SIG-M5 (cell line): ENCODE measurements around the gene ITGB3.
A peak's percentile ranks its signal among the peaks of the same experiment; 100 is the strongest.
"Not testable (repeated sequence)": the region's sequence is repeated elsewhere in the genome, so short reads cannot be mapped to it uniquely, and the experiment has no call there.

Source experiments
- DNase-seq: peaks from one replicate; lab custom pipeline; 2025; lab: John Stamatoyannopoulos, UW

Gene ITGB3

DNA sequence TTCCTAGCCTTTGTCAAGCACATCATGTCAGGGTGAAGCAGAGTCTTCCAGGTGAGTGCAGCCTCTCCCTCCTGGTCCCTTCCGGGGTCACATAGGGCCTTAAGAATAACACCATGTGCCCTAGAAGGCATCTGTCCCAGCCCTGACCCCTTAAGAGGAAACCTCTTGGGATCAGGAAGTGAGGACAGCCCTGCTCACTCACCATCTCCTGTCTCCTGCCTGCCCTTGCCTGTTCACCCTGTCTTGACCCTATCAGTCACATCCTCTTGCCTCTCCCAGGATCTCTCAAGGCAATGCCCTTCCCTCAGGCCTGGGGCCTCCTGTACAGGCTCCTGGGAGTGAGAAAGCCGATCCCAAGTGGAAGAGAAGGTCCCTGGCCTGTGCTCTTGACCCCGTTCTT lies 30.6 kb upstream of the ITGB3 start:
- no peak for DNase-seq

DNA sequence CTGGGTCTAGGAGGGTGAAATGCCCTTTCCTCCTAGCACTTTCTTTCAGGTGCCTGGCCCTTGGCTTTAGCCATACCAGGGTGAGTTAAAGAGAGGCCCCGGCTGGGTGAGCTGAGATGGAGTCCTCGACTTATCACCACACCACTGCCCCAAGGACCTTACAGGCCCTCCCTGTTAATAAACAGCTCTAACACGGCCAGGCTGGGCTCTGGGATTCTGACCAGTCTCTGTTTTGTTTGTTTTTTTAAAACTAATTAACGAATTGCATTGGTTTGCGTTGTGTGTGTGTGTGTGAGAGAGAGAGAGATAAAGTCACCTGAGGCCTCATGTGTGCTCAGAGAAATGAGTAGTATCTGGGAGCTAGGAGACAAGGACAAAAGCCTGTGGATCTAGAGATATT lies 30.2 kb upstream of the ITGB3 start:
- no peak for DNase-seq

DNA sequence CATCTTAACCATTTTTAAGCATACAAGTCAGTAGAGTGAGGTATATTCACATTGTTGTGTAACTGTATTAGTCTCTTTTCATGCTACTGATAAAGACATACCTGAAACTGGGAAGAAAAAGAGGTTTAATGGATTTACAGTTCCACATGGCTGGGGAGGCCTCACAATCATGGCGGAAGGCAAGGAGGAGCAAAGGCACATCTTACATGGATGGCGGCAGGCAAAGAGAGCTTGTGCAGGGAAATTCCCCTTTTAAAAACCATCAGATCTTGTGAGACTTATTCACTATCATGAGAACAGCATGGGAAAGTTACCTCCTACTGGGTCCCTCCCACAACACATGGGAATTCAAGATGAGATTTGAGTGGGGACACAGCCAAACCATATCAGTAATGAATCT lies 29.6 kb upstream of the ITGB3 start:
- DNase-seq = not testable (repeated sequence)

DNA sequence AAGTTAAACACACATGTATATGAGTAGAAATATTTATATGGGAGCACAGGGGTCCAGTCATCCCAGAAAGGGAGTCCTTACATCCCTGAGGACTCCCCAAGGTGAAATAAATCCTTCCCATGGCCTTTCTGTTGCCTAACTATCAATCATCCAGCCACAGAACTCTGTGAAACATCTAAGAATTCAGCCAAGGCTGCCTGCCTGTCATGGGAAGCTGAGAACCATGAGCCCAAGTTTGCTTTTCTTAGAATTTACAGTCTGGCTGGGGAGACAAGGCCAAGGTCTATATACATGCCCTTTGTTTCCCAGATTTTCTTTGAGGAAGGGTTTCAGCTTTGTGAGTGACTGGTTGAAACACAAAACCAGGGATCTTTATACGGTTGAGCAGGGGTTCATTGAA lies 28.7 kb upstream of the ITGB3 start:
- no peak for DNase-seq

DNA sequence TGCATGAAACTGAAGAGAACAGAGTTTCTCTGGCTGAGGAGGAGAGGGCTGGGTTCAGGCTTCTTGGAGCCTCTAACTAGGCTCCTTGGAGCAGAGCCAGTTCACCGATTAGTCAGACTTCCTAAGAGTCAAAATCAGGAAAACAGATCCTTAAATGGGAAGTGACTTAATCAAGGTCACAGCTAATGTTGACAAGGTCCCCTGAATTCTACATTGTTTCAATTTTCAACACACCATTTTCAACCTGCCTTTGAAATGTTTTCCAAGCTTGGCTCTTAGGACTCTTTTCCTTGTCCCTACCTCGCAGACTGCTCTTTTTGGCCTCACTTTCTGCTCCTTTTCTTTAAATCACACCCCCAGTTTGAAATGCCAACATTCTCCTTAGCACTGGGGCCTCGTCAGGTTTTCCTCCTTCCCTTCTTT lies 28.2 kb upstream of the ITGB3 start:
- DNase-seq = no peak

DNA sequence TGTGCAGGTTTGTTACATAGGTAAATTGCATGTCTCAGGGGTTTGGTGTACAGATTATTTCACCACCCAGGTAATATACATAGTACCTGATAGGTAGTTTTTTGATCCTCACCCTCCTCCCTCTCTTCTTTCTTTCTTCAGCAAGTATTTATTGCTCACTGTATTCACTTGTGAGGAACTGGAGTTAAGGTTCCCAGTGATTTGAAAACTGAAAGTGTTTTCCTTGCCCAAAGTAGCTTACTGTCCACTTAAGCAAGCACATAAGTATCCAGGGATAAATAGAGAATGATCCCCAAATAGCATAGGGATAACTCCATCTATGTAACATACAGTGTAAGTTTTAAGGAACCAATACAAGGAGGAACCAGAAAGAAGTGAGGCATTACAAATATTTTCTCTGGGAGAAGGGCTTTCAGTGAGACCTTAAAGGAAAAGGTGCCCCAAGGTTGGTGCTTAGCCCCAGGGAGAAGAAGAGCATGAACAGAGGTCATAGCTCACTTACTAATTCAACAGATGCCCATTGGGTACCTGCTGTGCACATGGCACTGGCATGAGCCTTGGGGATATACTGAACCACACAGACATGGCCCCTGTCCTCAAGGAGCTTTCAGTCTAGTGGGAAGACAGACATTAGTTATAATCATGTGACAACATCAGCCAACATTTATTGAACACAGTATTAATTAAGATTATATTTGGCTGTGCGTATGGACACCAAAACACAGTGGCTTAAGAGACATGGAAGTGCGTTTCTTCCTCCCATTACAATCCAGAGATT lies 27.5 kb upstream of the ITGB3 start:
- no peak for DNase-seq

DNA sequence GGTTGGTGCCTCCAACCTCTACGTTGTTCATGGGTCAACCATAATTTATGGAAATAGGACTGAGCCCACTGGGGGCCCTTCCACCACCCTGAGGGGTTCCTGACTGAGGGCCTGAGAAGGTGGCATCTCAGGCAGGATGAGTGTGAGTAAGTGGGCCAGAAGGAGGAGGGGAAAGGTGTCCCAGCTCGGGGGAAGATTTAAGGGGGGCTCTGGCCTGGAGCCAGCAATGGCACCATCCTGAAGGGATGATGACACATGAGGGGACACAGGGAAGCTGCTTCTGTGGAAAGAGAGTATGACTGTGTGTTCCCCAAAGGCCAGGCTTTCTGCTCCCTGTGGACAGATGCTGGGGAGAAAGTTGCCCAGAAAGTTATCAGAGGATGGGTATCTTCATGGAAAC lies 25.8 kb upstream of the ITGB3 start:
- no peak for DNase-seq

DNA sequence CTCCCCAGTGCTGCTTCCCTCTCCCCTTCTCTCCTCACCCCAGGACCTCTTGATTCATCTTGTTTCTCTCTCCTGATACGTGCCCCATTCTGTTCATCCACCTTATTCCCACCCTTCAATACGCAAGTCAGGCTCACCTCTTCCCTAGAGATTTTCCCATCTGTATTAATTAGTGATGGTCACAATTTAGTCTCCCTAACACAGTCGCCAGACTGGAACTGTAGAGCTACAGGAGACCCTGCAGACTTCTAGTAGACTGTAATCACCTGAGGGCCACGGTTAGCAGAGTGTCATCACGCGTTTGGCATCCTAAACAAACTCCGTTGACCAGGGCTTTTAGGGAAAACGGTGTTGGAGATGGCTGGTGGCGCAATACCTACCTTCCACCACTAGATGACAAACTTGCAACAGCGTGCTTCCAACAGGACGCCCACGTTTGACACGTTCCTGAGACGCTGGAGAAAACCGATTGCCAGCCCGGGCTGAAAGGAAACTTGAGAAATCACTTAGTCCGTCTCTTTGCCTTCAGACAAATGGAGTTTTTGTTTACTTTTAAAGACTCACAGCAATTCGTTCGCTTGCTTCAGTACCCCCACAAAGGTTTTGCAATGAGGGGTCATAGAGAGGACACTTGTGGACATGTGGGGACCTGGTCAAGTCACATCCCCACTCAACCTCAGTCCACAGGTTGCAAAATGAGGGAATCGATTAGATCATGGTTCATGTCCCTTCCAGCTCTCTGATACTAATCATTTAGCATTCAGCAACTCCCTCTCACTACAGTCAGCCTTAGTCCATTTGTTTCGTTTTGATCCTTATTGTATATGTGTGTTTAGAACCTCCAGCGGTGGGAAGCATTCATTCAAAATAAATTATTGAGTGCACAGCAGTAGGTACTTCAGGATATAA lies 23.8 kb upstream of the ITGB3 start:
- peak; percentile 32 for DNase-seq

DNA sequence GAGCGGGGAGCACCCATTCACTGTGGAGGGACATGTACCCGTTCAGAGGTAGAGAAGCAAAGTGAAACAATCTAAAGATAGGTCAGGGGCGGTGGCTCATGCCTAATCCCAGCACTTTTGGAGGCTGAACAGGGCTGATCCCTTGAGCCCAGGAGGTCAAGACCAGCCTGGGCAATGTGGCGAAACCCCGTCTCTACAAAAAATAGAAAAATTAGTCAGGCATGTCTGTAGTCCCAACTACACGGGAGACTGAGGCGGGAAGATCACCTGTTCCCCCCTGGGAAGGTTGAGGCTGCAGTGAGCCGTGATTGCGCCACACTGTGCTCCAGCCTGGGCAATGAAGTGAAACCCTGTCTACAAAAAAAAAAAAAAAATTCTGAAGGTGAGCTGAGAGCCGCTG lies 22.8 kb upstream of the ITGB3 start:
- DNase-seq = no peak

DNA sequence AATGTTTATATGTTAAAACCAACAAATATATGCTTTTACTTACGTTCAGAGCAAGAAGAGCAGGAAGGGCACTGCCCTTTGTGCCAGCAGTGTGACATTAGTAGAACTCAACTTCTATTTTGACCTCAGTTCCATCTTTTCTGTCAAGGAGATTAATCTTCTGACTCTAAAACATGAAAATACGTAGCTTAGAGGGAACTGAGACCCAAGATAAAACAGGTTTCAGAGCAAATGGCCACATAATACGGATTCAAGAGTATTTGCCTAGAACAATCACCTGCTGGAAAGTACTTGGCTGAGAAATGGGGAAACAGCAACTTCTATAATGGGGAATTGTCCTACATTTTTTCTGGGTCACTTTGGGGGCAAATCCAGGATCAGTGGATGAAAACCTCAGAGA lies 22.3 kb upstream of the ITGB3 start:
- no peak for DNase-seq

DNA sequence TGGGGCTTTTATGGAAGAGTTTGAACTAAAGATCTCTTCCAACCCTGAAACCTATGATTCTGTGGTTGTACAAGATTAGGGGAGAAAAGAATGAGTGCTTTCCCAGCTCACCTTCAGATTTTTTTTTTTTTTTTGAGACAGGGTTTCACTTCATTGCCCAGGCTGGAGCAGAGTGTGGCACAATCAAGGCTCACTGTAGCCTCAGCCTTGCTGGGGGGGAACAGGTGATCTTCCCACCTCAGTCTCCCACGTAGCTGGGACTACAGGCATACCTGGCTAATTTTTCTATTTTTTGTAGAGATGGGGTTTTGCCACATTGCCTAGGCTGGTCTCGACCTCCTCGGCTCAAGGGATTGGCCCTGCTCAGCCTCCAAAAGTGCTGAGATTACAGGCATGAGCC lies 21.8 kb upstream of the ITGB3 start:
- DNase-seq = no peak

DNA sequence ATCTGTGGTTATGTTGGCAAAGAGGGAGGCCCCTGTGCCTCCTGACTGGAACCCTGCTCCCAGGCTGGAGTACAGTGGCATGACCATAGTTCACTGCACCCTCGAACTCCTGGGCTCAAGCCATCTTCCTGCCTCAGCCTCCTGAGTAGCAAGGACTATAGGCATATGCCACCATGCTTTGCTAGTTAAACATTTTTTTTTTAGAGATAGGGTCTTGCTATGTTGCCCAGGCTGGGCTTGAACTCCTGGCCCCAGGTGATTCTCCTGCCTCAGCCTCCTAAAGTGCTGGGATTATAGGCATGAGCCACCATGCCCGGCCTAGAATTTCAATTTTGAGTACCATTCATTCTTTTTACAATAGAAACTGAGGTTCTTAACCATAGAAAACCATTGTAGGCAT lies 21.2 kb upstream of the ITGB3 start:
- DNase-seq = no peak

DNA sequence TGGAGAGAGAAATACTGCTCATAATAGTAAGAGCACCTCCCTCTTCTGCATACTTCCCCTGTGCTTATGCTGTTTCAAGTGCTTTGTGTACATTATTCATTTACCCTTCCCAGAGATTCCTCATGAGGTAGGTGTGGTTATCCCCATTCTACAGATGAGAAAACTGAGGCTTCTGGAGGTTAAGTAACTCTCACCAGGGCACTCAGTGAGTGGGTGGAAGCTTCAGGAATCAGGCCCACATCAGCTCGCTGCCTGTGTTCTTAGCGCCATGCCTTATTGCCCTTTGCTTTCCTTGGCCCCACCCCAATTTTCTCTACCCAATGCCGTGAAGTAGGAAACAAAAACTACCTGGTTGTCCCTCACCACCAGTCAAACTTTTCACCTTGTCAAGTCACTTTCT lies 18.1 kb upstream of the ITGB3 start:
- DNase-seq = no peak

DNA sequence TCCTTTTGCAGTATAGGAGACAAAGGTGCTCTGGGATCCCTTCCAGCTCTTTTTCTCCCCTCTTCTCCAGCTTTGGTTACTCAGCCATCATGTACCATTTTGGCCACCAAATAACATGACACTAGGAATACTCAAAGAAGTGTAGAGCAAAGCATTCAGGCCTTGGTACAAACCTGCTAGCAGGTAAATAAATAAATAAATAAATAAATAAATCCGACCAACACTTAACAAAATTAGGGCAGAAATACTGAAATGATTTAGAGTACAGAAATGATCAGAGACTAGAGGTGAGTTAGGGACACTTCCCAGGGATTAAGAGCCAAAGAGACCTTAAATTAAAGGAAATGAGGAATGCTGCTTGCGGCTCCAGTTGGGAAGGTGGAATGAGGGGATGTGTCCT lies 17.7 kb upstream of the ITGB3 start:
- DNase-seq = no peak

DNA sequence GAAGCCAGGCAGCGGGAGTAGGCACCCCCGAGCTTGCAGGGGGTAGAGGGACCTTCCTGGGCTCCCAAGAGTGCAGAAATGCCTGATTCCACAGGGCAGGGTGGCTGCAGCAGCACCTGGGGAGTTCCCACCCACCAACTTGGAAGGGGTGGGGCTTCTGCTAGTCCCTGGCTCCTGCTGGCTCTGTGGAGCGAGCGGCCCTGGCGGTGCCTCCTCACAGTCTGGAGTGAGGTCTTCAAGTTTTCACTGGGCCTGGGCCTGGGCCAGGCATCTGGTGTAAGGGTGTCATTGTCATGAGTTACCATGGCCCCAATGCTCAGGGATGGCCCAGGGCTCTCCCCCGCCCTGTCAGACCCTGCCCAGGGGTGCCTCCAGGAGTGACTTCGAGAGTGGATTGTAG lies 15.8 kb upstream of the ITGB3 start:
- DNase-seq = no peak

DNA sequence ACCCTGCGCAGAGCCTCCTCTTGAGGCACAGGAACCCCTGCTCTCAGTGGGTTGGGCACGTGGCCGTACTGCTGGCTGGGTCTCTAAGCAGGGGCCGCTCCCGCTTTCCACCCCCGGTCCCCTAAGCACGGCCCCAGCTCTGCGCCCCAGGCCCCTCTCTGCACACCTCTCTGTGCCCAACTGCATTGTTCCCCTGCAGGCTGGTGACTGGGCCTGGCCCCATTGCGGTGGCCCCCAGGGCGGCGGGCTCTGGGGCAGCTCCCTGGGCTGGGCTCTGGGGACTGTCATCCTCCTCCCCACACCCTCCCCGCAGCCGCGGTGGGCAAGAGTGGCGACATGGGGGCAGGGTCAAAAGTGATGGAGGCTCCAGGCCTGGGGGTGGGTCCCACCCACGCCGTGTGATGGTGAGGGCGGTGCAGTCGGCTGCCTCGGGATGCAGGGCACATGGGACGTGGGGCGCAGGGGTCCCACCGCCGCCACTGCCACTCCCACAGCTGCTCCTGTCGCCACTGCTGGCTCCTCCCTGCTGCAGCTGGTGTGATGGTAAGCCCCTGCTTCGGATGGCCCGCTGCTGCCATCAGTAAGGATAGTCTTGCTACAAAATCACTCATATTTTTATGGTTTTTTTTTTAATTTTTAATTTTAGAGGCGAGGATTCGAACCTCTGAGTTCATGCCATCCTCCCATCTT lies 15.2 kb upstream of the ITGB3 start:
- DNase-seq = no peak

DNA sequence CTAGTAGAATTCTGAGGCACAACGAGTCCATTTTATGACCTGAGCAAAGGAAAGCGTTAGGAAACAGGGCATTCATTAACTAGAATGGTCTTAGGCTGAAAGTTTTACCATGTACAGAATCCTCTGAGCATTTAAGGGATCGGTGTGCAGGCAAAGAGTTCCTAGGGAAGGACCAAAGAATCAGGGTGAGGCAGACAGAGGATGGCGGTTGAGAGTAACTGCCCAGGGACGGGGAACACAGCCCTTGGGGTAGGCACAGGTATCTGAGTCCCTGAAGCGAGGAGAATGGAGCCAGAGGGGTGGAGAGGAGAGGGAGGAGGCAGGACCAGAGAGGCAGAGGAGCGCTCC lies 14.0 kb upstream of the ITGB3 start:
- DNase-seq = no peak

DNA sequence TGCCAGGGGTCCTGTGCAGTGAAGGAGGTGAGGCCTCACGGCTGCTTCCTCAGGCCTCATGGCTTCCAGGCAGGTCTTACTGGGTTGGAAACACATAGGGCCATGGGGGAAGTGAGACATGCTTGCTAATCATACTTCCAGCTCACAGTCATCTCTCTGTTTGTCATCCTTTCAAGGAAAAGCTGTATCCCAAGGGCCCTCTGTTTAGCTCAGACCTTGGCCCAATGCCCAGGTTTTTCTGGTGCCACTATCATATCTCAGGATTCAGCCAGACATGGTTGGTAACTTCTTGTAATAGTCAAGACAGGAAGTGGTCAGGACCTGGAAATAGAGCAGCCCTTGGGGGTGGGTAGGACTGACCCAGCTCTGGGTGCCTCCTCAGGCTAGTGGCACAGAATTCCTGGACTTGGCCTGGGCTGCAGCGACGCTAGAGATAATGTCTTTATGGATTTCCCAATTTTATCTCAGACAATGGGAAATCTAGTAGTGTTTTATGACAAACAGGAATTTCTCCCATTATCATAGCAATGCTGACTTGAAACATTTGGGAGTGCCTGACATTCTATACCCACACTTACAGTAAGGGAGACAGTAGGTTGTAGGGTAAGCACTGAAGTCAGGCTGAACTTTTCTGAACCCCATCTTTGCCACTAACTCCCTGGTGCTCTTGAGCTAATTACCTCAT lies 13.5 kb upstream of the ITGB3 start:
- DNase-seq = no peak

DNA sequence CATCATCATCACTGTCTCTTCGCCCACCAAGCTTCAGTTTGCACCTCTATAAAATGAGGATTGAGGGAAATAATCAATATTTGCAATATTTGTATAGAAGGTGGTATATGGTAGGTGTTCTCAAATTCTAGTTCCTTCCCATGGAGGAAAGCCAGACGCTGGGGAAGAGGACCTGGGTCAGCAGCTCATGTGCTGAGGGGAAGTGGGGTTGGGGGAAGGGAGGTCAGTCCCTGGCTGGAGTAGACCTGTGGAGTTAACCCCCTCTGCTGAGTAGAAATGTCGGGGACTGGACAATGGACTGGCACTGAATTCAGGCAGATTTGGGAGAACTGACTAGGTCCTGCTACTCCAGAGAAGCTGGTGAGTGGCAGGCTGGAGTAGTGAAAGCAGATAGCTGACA lies 12.8 kb upstream of the ITGB3 start:
- no peak for DNase-seq

DNA sequence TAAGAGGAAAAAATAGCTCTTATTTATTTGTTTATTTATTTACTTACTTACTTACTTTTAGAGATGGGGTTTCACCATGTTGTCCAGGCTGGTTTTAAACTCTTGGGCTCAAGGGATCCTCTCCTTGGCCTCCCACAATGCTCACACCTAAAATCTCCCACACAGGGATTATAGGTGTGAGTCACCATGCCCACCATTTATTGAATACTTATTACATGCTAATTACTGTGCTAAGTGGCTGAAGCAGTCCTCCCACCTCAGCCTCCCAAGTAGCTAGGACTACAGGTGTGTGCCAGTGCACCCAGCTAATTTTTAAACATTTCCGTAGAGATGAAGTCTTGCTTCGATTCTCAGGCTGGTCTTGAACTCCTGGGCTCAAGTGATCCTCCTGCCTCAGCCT lies 11.0 kb upstream of the ITGB3 start:
- no peak for DNase-seq

DNA sequence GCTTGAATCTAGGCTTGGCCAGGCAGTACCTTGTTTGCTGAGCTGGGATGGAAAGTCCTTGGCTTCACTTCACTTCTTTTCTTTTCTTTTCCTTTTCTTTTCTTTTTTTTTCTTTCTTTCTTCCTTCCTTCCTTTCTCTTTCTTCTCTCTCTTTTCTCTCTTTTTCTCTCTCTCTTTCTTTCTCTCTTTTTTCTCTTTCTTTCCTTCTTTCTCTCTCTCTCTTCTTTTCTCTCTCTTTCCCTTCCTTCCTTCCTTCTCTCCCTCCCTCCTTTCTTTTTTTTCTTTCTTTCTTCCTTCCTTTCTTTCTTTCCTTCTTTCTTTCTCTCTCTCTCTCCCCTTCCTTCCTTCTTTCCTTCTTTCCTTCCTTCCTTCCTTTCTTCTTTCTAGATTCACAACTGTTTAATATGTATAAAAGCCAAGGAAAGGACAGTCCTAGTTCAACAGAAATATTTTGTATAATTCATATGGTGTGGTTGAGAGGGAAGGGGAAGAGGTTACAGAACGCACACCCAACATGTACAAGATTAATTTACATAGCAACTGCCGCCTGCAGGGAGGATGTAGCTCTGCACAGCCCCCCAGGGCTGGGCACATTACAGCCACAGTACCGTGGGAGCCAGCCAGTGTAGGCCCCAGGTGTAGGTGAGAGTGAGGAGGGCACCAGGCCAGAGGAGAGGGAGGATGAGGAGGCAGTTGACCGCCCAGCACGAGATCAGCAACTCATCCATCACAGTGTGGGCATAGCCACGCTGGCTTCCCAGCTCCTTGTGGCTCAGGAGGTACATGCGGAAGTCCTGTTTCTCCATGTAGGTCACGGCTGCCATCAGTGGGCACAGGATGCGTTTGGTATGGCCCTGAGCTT lies 9.7 kb upstream of the ITGB3 start:
- DNase-seq = no peak
